Stomach (tissue), 9 donors: ENCODE data around the gene NPTN. TPM values are rescaled to one million over a fixed set of nuclear protein-coding genes. Genes with fewer than 3 reads are reported as not detected.

Experiments
- DNase-seq, 2 donors: peaks; one replicate each; pipeline versions ENCODE4 v3.0.0 to v3.0.0-alpha.2; 2013 to 2019
- H3K27ac ChIP-seq, 5 donors: fragments of 200-600 bp in 4 of 5; sonication (generic) in 4 of 5; one replicate each; pipeline ENCODE4 v1.5.1; 2013 to 2019; ENCODE audit warnings: mild to moderate bottlenecking in 1 of 5, moderate library complexity in 1 of 5
- H3K27me3 ChIP-seq, 3 donors: fragments of 200-600 bp; sonication (generic); one replicate each; pipeline ENCODE4 v1.5.1; 2017 to 2019; ENCODE audit warnings: mixed run types in 1 of 3
- H3K36me3 ChIP-seq, 4 donors: fragments of 200-600 bp; sonication (generic); 1 replicate in 3 of 4; 2 replicates in 1 of 4; pipeline ENCODE4 v1.5.1; 2016 to 2019
- H3K4me1 ChIP-seq, 4 donors: fragments of 200-600 bp; sonication (generic); one replicate each; pipeline ENCODE4 v1.5.1; 2016 to 2019
- H3K4me3 ChIP-seq, 4 donors: fragments of 200-600 bp; sonication (generic) in 3 of 4; one replicate each; pipeline ENCODE4 v1.5.1; 2016 to 2019; ENCODE audit warnings: mild to moderate bottlenecking in 1 of 4
- H3K9me3 ChIP-seq, 4 donors: fragments of 200-600 bp; sonication (generic); one replicate each; pipeline ENCODE4 v1.5.1; 2016 to 2019
- CTCF ChIP-seq, 7 experiments: fragments of 450-650 bp in 4 of 7; fragments of 200-600 bp in 3 of 7; sonication (generic) in 3 of 7; IDR thresholded peaks; one replicate each; pipeline ENCODE4 v1.5.1; 2016 to 2019; ENCODE audit warnings: antibody characterized with exemption in 7 of 7, control low read depth in 2 of 7, mild to moderate bottlenecking in 1 of 7
- EP300 ChIP-seq: sonication (generic); formaldehyde crosslinking; IDR thresholded peaks from one replicate; pipeline ENCODE4 v1.6.1; 2017; ENCODE audit warnings: antibody characterized with exemption
- POLR2A ChIP-seq, 4 donors: fragments of 450-650 bp; IDR thresholded peaks; one replicate each; pipeline ENCODE4 v1.6.1; 2016; ENCODE audit warnings: antibody characterized with exemption in 4 of 4, control low read depth in 2 of 4, mild to moderate bottlenecking in 1 of 4, moderate library complexity in 1 of 4
- POLR2AphosphoS5 ChIP-seq, 3 donors: sonication (generic); formaldehyde crosslinking; IDR thresholded peaks; one replicate each; pipeline ENCODE4 v1.6.1; 2016; ENCODE audit warnings: antibody characterized with exemption in 3 of 3
- WGBS, 5 donors: extraction: QIAGEN DNeasy Blood & Tissue Kit in 3 of 5; methylation state at CpG; one replicate each; pipeline versions ENCODE4 v1.1.5 to v1.1.7; 2013 to 2018; 5-methylcytosine and 5-hydroxymethylcytosine counted together
- intact Hi-C: fragments of 100-400 bp; cut with DNase I; formaldehyde crosslinking; loops from one replicate; pipeline ENCODE4 v1.15.1; 2023; ENCODE audit warnings: low total_unique reads
- polyA plus RNA-seq, 3 donors: library from polyadenylated mRNA; stranded (reverse); fragments of 200-250 nt; gene quantifications; one replicate each; pipeline ENCODE4 v1.2.3, GENCODE V29; 2013
- total RNA-seq, 5 donors: library from RNA; depleted of rRNA; stranded (reverse); fragments of >200 nt; gene quantifications; one replicate each; pipeline versions ENCODE4 v1.1.0 to v1.2.3, GENCODE V29; 2014 to 2016
- donor health status: healthy with polysubstance abuse.
- donor health status: Bipolar disorder and iron deficiency.
- donor health status: healthy.

The NPTN gene
- total and polyA plus RNA-seq, 8 donors: 41.4 to 228 (median 96.2) TPM

- Histone ChIP-seq H3K4me3 (peak overlapping the region; percentile 93 to 98 (median 94)), H3K9me3 (no peaks in the 10 kb centered on the region), H3K4me1 (peaks cover 31 to 62% (median 53%) of the 10 kb centered on the region in 4 donors), H3K27me3 (no peaks in the 10 kb centered on the region), H3K36me3 (no peaks in the 10 kb centered on the region), H3K27ac (peak overlapping the region; percentile 80 to 100 (median 98))
- intact Hi-C loops: loop anchor here (10.0 kb wide), 1 partner anchor 72 kb away; no protein-coding TSS in a partner anchor
- TF ChIP-seq EP300: no peak
- no peak for TF ChIP-seq POLR2A (IDR thresholded peaks at IDR 0.05)
- WGBS, 5 donors: 0 to 1% (median 0%) methylated on average over 12 to 40 of the region's 40 CpGs
- DNase-seq: peak in 1 of 2 donors; percentile 26
Measured at GRCh38 chr15:73632670-73633058, 525 bp downstream of the NPTN start.

DNA sequence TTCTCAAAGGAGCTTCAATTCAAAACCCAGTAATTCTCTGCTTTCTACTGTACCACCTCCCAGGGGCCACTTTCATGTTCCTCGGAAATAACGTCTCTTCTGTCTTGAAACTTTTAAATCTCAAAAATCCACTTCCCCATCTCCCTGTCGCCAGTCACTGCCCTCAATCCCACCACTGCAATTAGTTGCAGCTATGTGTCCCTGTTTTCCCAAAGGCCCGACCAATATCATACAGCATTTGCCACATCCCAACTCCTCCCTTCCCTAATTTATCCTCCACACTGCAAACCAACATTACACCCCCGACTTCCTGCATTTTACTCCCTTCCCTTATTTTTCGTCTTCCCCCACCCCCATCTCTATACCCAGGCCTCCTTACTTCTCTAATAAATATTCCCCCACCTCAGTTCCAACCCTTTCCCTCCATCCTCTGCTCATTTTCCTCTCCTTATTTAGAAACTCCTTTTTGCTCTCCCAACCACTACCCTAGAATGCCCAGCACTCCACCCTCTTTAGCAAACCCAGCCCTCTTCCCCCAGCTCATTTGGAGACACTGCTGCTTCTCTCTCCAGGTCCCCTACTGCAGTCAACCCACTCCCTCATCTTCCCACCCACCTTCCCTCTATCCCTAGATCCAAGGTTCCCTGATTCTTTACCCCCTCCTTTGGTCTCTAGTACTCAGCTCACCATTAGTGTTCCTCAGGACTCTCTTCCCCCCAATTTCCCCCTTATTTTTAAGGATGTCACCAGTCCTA lies 1.1 kb downstream of the NPTN start:
- no peaks in the 10 kb centered on the region for H3K27me3 ChIP-seq
- peak overlapping the region; percentile 93 to 98 (median 94) for H3K4me3 ChIP-seq
- peaks cover 36 to 68% (median 57%) of the 10 kb centered on the region in 4 donors for H3K4me1 ChIP-seq
- H3K27ac ChIP-seq: peak overlapping the region; percentile 80 to 100 (median 98)
- TF ChIP-seq POLR2AphosphoS5 (IDR thresholded peaks at IDR 0.05) (peak; percentile 46 to 67 (median 60)), POLR2A (IDR thresholded peaks at IDR 0.05) (no peak)
- no peaks in the 10 kb centered on the region for H3K9me3 ChIP-seq
- WGBS, 5 donors: 1 to 6% (median 3%) methylated on average over 6 of the region's 6 CpGs
- no peaks in the 10 kb centered on the region for H3K36me3 ChIP-seq
- peak in 1 of 2 donors; percentile 76 for DNase-seq
- intact Hi-C loops: loop anchor here (10.0 kb wide), 1 partner anchor 73 kb away; no protein-coding TSS in a partner anchor

- WGBS, 5 donors: 10 to 16% (median 13%) methylated on average over 4 of the region's 4 CpGs
- Histone ChIP-seq H3K36me3 (no peaks in the 10 kb centered on the region), H3K27ac (peak overlapping the region in 4 of 5 donors; percentile 98 to 100 (median 98)), H3K9me3 (no peaks in the 10 kb centered on the region), H3K4me3 (peak overlapping the region; percentile 93 to 98 (median 94)), H3K27me3 (no peaks in the 10 kb centered on the region), H3K4me1 (peaks cover 45 to 77% (median 67%) of the 10 kb centered on the region in 4 donors)
- no peak for TF ChIP-seq EP300
- intact Hi-C loops: loop anchor here (10.0 kb wide), 1 partner anchor 74 kb away; no protein-coding TSS in a partner anchor
- no peak for DNase-seq
Measured at GRCh38 chr15:73630921-73631362, 2.2 kb downstream of the NPTN start.

- Histone ChIP-seq H3K27ac (peak overlapping the region in 4 of 5 donors; percentile 70 to 100 (median 98)), H3K4me3 (peak overlapping the region in 2 of 4 donors; percentile 2 to 93), H3K9me3 (no peaks in the 10 kb centered on the region), H3K36me3 (no peaks in the 10 kb centered on the region), H3K4me1 (peaks cover 55 to 87% (median 74%) of the 10 kb centered on the region in 4 donors), H3K27me3 (no peaks in the 10 kb centered on the region)
- intact Hi-C loops: loop anchor here (10.0 kb wide), 1 partner anchor 75 kb away; no protein-coding TSS in a partner anchor
- no peak for DNase-seq
- TF ChIP-seq POLR2AphosphoS5 (IDR thresholded peaks at IDR 0.05) (no peak), POLR2A (IDR thresholded peaks at IDR 0.05) (no peak), EP300 (no peak), CTCF (IDR thresholded peaks at IDR 0.05) (no peak)
- 35 to 43% (median 40%) methylated on average over 2 of the region's 2 CpGs for WGBS, 5 donors
Measured at GRCh38 chr15:73629798-73630429, 3.3 kb downstream of the NPTN start.

DNA sequence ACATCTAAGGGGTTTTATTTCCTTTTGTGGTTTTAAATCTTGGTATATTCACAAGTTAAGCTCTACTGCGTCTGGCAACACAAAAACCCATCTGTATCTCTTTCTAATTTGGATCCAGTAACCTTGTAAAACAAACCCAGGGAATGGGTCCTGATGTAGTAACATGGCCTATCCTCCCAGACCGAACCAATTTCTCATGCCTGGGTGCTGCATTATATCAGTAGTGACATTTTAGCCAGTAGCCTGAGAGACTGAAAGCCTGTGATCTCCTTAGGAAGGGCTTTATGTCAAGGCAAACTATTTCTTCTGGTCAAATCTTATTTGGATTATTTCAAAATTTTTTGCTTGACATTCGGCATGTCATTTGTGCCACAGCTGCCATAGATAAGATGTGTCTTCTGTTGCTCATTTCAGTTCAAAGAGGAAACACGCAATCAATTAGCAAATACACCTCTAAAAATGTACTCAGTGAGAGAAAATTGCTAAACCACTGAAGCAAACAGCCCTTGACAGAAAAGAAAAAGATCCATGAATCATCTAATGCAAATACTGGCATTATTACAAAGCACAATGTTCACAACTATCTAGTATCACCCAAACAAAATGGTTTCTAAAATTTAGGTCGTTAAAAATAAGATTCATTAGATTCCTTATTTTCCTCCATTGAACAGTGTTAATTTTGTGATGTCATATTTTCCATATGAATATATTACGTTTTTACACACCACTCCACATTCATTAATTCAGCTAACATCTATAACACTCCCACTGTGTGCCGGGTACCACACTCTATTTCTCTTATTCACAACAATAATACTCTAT lies 4.0 kb downstream of the NPTN start:
- Histone ChIP-seq H3K36me3 (no peaks in the 10 kb centered on the region), H3K27ac (peak overlapping the region; percentile 51 to 99 (median 70)), H3K9me3 (no peaks in the 10 kb centered on the region), H3K4me1 (peaks cover 62 to 90% (median 80%) of the 10 kb centered on the region in 4 donors), H3K4me3 (peak overlapping the region in 1 of 4 donors; percentile 2), H3K27me3 (no peaks in the 10 kb centered on the region)
- 33 to 47% (median 40%) methylated on average over 7 of the region's 7 CpGs for WGBS, 5 donors
- no peak for DNase-seq
- no peak for TF ChIP-seq POLR2AphosphoS5 (IDR thresholded peaks at IDR 0.05)
- no peak for TF ChIP-seq POLR2A (IDR thresholded peaks at IDR 0.05)
- TF ChIP-seq CTCF (IDR thresholded peaks at IDR 0.05): no peak
- TF ChIP-seq EP300: no peak
- intact Hi-C loops: no loop called here
